GM18526 (cell line): ENCODE measurements around the gene TFDP1.

Source experiments
- POLR2A ChIP-seq: IDR thresholded peaks from 3 replicates; pipeline ENCODE4 v1.6.1; 2011; ENCODE audit not compliant: insufficient read length; ENCODE audit errors: extremely low read depth

The TFDP1 gene

GRCh38 chr13:113628291-113629270 is 44.0 kb downstream of the TFDP1 start:
- no peak for TF ChIP-seq POLR2A

DNA sequence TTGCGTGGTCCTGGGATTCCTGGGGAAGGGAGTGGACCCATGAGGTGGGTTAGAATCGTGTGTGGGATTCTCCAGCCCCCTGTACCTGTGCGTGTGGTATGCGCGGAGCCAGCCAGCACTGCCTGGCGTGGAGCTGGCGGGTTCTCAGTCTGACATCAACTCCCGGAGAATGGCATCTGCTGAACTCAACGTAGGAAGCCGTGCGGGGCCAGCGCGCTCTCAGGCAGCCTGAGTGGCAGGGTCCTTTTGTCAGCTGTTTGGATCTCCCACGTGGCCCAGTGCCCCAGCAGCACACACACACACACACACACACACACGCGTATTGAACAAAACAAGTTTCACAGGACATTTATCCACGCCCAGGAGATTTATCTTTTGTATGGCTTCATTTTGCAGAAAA is 45.3 kb downstream of the TFDP1 start:
- no peak for TF ChIP-seq POLR2A

DNA sequence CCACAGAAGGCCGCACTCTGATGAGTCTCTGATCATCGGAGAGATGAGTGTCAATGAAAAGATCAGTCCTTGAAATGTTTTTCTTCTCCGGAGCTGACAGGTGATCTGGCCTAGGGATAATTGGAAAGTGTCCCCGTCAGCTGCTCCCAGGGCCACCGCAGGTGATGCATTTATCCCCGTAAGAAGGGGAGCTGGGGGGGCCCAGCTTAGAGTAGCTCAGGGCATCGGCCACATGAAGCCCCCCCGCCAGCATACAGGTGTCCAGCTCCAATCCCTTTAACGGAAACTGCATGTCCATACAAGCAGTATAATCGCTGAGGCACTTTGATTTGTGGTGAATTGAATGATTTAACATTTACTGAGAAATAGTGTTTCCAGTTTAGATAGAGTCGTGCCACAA is 45.7 kb downstream of the TFDP1 start:
- TF ChIP-seq POLR2A, result no peak

DNA sequence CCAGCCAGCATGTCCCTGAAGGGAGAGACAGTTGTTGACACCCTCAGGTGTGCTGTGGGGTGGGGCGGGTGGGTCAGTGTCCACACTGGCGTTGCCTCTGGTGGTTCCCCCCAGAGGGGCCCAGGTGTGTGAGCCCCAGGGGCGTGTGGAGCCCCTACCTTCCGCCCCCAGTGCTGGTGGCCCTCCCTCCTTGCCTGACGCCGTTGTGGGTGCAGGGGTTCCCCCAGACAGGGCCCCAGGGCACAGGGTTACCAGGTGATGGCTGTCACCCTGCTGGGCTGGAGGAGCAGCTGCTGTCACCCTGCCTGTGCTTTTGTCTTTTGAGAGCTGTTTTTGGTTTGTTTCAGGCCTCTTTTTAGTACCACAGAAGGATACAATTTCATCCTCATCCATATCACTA is 46.3 kb downstream of the TFDP1 start:
- TF ChIP-seq POLR2A, result no peak

DNA sequence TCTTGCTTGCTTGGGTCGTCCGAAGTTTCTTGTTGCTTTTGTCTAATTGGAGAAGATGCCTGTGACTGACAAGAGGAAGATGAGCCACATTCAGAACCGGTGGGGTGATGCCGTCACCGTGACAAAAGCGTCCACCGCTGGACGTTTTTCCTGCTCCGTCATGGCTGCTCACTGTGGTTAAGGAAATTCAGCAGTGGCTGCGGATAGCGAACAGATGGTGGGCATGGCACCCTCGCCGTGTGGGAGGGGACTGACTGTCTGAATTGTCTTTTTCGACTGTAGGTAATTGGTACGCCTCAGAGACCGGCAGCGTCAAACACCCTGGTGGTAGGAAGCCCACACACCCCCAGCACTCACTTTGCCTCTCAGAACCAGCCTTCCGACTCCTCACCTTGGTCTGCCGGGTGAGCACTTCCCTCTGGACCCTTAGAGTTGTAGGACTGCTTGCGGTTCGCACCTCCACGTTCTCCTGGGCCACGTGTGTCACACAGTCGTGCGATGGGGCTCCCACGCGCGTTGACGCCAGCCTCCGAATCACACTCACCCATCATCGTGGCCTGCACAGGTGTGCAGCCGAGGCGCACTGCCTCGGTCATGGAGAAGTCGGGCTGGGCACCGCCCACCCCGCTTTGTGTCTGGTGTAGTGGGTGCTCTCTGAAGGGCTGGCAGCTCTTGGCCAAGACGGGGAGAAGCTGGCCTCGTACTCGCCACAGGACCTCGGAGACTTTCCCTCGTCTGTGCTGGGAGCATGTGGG is 47.0 kb downstream of the TFDP1 start:
- TF ChIP-seq POLR2A, result no peak

DNA sequence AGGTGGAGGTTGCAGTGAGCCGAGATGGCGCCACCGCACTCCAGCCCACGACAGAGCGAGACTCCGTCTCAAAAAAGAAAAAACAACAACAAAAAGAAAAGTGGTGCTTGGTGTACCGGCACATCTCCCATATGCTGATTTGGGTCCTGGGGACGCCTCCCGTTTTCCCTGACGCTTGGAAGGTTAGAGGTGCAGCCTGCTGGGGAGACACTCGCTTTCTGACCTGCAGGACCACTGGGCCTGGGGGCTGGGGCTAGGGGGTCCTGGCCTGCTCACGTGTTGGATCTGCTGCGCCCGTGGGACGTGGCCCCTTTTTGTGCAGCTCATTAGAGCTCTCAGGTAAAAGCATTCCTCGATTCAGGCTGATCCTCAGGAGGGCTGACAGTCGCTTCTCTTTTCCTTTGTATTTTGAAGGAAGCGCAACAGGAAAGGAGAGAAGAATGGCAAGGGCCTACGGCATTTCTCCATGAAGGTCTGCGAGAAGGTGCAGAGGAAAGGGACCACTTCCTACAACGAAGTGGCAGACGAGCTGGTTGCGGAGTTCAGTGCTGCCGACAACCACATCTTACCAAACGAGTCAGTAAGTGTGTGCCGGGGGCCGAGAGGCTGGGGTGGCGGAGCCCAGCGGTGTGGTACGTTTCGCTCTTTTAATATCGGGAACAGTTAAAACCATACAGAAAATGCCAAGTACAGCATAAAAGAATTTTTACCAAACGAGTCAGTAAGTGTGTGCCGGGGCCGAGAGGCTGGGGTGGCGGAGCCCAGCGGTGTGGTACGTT is 48.3 kb downstream of the TFDP1 start:
- no peak for TF ChIP-seq POLR2A

DNA sequence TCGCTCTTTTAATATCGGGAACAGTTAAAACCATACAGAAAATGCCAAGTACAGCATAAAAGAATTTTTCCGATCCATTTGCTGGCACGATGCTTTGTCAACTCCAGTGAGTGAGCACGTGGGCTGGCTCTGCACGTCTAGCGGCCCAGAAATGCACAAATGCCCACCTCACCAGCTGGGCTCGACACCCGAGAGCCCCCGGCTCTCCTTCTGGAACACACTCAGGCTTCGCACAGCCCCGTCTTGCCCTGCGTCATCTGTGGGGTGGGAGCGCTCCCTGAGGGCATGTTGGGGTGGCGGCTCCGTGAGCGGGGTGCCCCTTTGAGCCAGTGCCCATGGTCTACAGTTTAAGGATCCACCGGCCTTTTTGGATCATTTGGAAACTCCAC is 48.9 kb downstream of the TFDP1 start:
- no peak for TF ChIP-seq POLR2A

GRCh38 chr13:113634279-113635047 is 49.9 kb downstream of the TFDP1 start:
- no peak for TF ChIP-seq POLR2A

- no peak for TF ChIP-seq POLR2A
Measured at GRCh38 chr13:113635048-113635420, 50.5 kb downstream of the TFDP1 start.

- no peak for TF ChIP-seq POLR2A
Measured at GRCh38 chr13:113635709-113636108, 51.2 kb downstream of the TFDP1 start.

DNA sequence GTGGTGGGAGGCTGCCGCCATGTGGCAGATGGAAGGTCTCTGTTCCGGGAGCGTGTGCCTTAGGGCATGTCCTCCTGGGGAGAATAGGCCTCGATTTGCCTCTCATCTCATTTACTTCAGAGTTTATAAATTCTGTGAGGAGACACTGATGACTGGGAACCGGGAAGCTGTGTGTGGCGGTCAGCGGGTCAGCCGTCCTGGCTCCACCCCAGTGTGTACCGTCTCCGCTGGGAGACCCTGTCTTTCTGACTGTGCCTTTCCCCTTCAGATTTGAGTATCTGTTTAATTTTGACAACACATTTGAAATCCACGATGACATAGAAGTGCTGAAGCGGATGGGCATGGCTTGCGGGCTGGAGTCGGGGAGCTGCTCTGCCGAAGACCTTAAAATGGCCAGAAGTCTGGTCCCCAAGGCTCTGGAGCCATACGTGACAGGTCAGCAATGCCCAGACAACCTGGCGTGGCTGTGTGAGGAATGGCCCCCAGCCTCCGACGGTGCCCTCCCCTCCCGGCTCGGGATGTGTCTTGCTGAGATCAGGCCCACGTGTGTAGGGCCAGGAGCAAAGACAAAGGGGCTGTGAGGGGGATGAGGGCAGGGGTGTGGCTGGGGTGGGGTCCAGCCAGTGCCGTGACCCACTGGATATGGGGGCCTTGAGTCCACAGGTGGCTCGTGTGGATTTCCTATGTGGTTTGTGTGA is 51.9 kb downstream of the TFDP1 start:
- no peak for TF ChIP-seq POLR2A

DNA sequence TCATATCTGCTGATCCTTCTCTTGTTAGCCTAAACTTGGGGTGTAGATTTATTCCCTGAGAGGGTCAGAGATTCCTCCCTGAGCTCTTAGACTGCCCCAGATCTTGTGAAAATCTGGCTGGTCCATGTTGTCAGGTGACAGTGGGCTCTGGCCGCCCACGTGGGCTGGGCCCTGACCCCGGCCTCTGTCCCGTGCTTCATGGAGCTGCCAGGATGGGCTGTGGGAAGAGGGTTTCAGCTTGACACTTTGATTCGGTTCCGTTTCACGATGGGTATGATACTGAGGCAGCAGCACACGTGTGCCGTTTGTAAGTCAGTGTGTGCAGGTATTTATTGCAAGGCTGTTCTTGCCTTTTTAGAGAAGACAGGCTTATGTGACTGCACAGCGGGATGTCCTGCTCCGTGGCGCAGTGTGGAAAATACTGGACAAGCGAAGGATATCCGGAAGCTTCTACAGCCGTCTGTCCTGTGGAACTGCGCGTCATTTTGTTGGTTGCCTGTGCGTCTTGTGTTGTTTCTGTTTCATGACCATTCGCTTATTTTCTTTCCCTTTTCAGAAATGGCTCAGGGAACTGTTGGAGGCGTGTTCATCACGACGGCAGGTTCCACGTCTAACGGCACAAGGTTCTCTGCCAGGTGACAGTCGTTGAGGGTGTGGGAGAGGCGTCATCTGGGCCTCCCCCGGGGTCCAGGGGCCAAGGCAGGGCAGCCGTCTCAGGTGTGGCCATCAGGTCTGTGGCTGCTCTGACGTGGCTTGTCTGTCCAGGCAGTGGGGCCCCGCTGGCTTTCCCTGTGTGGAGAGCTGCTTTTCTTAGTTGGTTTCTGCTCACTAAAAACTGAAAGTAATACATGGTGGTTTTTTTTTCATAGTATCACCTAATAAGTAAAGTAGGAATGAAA is 53.0 kb downstream of the TFDP1 start:
- TF ChIP-seq POLR2A, result no peak

GRCh38 chr13:113638173-113638746 is 53.7 kb downstream of the TFDP1 start:
- TF ChIP-seq POLR2A, result no peak
